ENCODE measurements around the gene THTPA.
"Not testable (repeated sequence)": the region's sequence is repeated elsewhere in the genome, so short reads cannot be mapped to it uniquely, and the experiment has no call there.

The THTPA gene

DNA sequence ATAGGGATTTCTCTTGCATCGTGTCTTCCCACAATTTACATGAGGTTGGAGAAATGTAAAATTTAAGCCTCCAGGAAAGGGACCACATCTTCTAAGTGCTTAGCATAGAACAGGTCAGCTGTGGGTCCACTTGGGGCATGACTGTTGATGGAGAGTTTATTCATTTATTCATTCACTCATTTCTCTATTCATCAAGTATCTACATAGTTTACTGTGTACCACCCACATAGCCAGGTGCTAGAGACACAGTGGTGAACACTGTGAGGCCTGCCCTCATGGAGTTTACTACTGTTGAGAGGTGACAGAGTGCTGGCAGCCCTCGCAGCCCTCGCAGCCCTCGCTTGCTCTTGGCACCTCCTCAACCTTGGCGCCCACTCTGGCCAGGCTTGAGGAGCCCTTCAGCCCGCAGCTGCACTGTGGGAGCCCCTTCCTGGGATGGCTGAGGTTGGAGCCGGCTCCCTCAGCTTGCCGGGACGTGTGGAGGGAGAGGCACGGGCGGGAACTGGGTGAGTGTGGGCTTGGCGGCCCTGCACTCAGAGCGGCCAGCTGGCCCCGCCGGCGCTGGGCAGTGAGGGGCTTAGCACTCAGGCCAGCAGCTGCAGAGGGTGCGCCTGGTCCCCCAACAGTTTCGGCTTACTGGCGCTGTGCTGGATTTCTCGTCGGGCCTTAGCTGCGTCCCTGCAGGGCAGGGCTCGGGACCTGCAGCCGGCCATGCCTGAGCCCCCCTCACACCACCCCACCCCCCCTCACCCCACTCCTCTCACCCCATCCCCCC, 24.3 kb downstream of the THTPA start:
- no peak for DNase-seq (ENCODE audit: low read depth, low spot score)
- no peak overlapping the region for H3K4me3 ChIP-seq (ENCODE audit: low read depth, low read length)
- TF ChIP-seq, protein P1, sequence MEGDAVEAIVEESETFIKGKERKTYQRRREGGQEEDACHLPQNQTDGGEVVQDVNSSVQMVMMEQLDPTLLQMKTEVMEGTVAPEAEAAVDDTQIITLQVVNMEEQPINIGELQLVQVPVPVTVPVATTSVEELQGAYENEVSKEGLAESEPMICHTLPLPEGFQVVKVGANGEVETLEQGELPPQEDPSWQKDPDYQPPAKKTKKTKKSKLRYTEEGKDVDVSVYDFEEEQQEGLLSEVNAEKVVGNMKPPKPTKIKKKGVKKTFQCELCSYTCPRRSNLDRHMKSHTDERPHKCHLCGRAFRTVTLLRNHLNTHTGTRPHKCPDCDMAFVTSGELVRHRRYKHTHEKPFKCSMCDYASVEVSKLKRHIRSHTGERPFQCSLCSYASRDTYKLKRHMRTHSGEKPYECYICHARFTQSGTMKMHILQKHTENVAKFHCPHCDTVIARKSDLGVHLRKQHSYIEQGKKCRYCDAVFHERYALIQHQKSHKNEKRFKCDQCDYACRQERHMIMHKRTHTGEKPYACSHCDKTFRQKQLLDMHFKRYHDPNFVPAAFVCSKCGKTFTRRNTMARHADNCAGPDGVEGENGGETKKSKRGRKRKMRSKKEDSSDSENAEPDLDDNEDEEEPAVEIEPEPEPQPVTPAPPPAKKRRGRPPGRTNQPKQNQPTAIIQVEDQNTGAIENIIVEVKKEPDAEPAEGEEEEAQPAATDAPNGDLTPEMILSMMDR (IDR thresholded peaks at IDR 0.05; ENCODE audit: low read depth, low read length) = no peak
- in situ Hi-C loops (cut with HindIII; ENCODE audit: low sequenced_read_pairs) = no loop called here

DNA sequence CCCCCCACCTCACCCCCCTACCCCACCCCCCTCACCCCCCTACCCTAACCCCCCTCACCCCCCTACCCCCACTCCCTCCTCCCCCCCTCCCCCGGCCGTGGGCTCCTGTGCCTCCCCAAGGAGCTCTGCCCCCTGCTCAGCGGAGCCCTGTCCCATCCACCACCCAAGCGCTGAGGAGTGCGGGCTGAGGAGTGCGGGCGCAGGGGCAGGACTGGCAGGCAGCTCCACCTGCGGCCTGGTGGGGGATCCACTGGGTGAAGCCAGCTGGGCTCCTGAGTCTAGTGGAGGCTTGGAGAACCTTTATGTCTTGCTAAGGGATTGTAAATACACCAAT, 24.8 kb downstream of the THTPA start:
- TF ChIP-seq, protein P1 (IDR thresholded peaks at IDR 0.05; ENCODE audit: low read depth, low read length) = no peak
- H3K4me3 ChIP-seq (ENCODE audit: low read depth, low read length) = no peak overlapping the region
- no peak for DNase-seq (ENCODE audit: low read depth, low spot score)
- in situ Hi-C loops (cut with HindIII; ENCODE audit: low sequenced_read_pairs) = no loop called here

DNA sequence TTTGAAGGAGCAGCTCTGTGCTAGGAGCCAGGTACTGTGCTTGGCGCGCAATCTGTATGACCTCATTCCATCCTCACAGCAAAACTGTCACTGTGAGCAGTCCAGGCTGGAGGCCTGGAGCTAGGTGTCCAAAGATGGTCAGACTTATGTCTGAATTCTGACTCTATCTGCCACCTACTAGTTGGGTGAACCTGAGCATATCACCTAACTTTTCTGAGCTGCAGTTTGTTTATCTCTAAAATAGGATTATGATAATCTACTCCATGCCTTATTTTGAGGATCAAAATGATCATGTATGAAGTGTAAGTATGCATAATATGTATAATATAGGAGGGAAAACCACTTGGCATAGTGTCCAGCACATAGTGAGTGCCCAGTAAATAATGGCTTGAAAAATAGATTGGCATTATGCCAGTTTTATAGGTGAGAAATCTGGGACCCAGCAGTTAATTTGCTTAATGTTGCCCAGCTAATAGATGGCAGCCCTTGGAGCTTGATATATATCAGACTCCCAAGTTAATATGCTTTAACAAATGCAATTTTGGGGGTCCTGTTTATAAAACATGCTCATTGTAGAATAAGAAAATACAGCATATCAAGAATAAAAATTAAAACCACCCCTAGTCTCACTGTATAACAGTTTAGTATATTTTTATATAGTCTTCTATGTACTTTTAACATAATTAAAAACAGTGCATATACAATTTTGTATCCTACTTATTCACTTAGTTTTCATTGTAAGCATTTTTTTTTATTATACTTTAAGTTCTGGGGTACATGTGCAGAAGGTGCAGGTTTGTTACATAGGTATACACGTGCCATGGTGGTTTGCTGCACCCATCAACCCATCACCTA, 27.1 kb downstream of the THTPA start:
- TF ChIP-seq, protein P1 (IDR thresholded peaks at IDR 0.05; ENCODE audit: low read depth, low read length) = no peak
- H3K4me3 ChIP-seq (ENCODE audit: low read depth, low read length) = no peak overlapping the region
- DNase-seq (ENCODE audit: low read depth, low spot score) = no peak
- in situ Hi-C loops (cut with HindIII; ENCODE audit: low sequenced_read_pairs) = no loop called here

DNA sequence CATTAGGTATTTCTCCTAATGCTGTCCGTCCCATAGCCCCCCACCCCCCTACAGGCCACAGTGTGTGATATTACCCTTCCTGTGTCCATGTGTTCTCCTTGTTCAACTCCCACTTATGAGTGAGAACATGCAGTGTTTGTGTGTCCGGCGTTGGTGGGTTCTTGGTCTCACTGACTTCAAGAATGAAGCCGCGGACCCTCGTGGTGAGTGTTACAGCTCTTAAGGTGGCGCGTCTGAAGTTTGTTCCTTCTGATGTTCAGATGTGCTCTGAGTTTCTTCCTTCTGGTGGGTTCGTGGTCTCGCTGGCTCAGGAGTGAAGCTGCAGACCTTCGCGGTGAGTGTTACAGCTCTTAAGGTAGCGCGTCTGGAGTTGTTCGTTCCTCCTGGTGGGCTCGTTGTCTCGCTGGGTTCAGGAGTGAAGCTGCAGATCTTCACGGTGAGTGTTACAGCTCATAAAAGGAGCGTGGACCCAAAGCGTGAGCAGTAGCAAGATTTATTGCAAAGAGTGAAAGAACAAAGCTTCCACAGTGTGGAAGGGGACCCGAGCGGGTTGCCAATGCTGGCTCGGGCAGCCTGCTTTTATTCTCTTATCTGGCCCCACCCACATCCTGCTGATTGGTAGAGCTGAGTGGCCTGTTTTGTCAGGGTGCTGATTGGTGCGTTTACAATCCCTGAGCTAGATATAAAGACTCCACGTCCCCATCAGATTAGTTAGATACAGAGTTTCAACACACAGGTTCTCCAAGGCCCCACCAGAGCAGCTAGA, 27.9 kb downstream of the THTPA start:
- H3K4me3 ChIP-seq (ENCODE audit: low read depth, low read length); in situ Hi-C loops (cut with HindIII; ENCODE audit: low sequenced_read_pairs); DNase-seq (ENCODE audit: low read depth, low spot score): not testable (repeated sequence)

DNA sequence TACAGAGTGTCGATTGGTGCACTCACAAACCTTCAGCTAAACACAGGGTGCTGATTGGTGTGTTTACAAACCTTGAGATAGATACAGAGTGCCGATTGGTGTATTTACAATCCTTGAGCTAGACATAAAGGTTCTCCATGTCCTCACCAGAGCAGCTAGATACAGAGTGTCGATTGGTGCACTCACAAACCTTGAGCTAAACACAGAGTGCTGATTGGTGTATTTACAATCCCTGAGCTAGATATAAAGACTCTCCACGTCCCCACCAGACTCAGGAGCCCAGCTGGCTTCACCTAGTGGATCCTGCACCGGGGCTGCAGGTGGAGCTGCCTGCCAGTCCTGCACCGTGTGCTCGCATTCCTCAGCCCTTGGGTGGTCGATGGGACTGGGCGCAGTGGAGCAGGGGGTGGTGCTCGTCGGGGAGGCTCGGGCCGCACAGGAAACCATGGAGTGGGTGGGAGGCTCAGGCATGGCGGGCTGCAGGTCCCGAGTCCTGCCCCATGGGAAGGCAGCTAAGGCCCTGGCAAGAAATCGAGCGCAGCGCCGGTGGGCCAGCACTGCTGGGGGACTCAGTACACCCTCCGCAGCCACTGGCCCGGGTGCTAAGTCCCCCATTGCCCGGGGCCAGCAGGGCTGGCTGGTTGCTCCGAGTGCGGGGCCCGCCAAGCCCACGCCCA, 28.6 kb downstream of the THTPA start:
- H3K4me3 ChIP-seq (ENCODE audit: low read depth, low read length); in situ Hi-C loops (cut with HindIII; ENCODE audit: low sequenced_read_pairs); DNase-seq (ENCODE audit: low read depth, low spot score): not testable (repeated sequence)

DNA sequence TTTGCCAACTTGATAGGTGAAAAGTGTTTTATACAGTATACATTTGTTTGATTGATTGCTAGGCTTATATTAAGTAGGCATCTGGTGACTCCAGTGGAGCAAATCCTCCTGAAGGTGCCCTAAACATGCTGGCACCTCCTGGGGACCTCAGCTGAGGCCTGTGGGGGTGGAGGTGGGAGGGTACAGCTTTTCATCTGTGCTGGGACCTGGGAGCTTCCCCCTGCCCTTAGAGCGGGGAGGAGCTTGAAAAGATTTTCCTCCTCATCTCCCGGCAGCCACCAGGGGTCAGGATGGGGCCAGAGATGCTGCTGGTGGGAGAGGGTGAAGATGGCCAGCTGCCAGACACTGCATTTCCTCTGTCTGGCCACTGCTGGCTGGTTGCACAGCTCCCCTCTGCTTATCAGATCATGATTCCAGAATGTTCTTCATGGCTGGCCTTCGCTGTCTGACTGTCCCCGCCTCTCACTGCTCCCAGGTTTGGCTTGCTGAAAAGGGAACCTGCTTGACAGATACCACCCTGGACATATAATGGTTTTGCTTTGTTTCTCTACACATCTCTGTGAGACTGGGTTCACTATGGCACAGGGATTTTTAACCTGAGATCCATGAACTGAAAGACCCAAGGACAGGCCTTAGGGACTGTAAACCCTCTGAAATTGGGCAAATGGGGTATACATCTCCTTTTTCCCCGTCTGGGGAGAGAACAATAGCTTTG, 33.0 kb downstream of the THTPA start:
- TF ChIP-seq, protein P1 (IDR thresholded peaks at IDR 0.05; ENCODE audit: low read depth, low read length) = peak; percentile 84
- no peak overlapping the region for H3K4me3 ChIP-seq (ENCODE audit: low read depth, low read length)
- DNase-seq (ENCODE audit: low read depth, low spot score) = peak; percentile 80
- in situ Hi-C loops (cut with HindIII; ENCODE audit: low sequenced_read_pairs) = no loop called here

DNA sequence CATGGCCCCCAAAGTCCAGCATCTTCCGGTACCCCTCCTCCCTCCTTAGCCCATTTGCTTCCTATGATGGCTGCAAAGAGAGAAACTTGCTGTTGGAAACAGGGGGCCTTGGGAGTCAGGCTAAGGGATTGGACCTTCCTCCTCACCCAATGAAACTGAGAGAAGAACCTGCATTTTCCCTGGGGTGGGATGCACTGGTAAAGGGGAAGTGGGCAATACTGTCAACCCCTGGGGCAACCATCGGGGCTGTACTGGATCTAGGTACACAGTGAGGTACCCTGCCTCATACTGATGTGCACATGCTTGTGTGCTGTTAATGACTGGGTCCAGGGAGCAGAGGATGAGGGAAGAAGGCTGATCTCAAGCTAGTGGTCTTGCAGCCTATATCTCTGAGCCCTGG, 33.5 kb downstream of the THTPA start:
- no peak for DNase-seq (ENCODE audit: low read depth, low spot score)

More for the DNA sequence above, 33.5 kb downstream of the THTPA start:
- TF ChIP-seq, protein P1 (IDR thresholded peaks at IDR 0.05; ENCODE audit: low read depth, low read length) = no peak
- H3K4me3 ChIP-seq (ENCODE audit: low read depth, low read length) = no peak overlapping the region
- in situ Hi-C loops (cut with HindIII; ENCODE audit: low sequenced_read_pairs) = no loop called here

All from astrocyte of the spinal cord (primary cell).